ENCODE data around the gene NDRG2.
A peak's percentile ranks its signal among the peaks of the same experiment; 100 is the strongest.
"Not testable (repeated sequence)": the region's sequence is repeated elsewhere in the genome, so short reads cannot be mapped to it uniquely, and the experiment has no call there.

NDRG2 gene

GRCh38 chr14:21014761-21015190 is 10.1 kb downstream of the NDRG2 start:
- DNase-seq (ENCODE audit: low read depth in 1 of 2, low spot score in 1 of 2): peak; percentile 64 to 69

DNA sequence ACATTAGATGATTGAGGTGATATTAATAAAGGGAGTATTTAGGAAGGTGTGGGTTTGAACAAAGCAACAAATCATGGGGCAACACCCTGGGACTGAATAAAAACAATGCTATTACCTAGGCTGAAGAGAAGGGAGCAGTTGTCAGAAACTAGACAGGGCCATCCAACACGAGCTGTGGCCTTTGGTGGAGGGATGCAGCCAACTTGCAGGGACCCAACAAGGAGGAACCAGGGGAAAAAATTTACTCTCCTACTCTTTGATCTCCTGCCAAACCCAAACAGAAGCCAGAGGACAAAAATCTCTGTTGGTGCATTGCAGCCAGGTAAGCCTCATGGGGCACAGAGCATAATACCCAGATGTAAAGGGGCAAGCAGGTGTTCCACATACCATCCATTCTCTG is 13.7 kb downstream of the NDRG2 start:
- DNase-seq (ENCODE audit: low read depth in 1 of 2, low spot score in 1 of 2): no peak

DNA sequence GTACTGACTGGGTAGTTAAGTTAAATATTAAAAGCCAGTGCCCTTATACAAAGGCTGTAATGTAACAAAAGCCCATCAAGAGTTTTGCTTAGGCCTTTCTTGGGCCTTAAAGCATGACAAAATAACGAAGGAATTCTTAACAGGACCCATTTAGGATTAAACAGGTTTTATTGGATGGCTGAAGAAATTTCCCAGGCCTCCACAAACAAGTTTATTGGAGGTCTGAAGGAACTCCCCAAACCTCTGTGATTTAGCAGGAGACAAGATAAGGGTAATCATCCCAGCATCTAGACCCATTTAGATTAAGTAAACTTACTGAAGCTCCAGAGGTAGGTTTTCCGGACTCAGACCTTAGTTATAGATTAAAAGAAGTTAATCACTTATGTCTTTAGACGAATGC is 15.1 kb downstream of the NDRG2 start:
- not testable (repeated sequence) for DNase-seq (ENCODE audit: low read depth in 1 of 2, low spot score in 1 of 2)

GRCh38 chr14:21003788-21004346 is 21.0 kb downstream of the NDRG2 start:
- DNase-seq (ENCODE audit: low read depth in 1 of 2, low spot score in 1 of 2): no peak

GRCh38 chr14:21001218-21001617 is 23.6 kb downstream of the NDRG2 start:
- no peak for DNase-seq (ENCODE audit: low read depth in 1 of 2, low spot score in 1 of 2)

- no peak for DNase-seq (ENCODE audit: low read depth in 1 of 2, low spot score in 1 of 2)
Observed at GRCh38 chr14:20999591-20999990, 25.3 kb downstream of the NDRG2 start.

- no peak for DNase-seq (ENCODE audit: low read depth in 1 of 2, low spot score in 1 of 2)
Observed at GRCh38 chr14:20998674-20999366, 26.0 kb downstream of the NDRG2 start, which contains the start of gene SLC39A2. Gene SLC39A2 (plus strand): TSS chr14:20999293. CDS start chr14:20999447, 154 bp downstream.

DNA sequence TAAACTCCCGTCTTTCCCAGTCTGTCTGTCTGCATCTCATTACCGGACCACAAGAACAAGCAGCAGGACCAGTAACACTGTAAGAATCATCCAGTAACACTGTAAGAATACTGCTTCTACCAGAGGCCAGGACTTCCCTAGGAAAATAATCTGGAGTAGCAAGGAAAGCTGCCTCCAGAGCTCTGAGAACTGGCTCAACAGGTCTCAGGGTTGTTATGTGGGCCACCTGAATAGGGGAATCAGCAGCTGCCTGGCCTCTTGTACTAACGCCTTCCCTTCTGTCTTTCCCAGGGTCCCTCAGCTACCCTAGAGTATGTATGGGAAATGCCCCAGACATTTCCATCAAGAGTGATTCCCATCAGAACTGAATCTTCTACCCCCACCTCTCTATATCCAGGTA is 26.7 kb downstream of the NDRG2 start:
- DNase-seq (ENCODE audit: low read depth in 1 of 2, low spot score in 1 of 2): no peak

GRCh38 chr14:20997564-20997963 is 27.3 kb downstream of the NDRG2 start:
- no peak for DNase-seq (ENCODE audit: low read depth in 1 of 2, low spot score in 1 of 2)

DNA sequence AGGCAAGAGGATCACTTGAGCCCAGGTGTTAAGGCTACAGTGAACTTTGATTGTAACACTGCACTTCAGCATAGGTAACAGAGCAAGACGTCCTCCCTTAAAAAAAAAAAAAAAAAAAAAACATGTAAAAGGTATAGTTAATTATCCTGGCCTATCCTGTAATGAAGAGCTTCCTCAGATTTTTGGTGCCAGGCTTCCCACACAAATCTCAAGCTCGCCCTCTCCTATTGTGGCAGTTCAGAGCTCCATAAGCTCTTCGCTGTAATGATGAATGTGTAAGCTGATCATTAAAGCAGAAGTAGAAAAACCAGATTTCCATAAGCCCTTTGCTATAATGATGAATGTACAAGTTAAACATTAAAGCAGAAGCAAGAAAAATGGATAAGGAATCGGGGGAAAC is 27.7 kb downstream of the NDRG2 start:
- no peak for DNase-seq (ENCODE audit: low read depth in 1 of 2, low spot score in 1 of 2)

- DNase-seq (ENCODE audit: low read depth in 1 of 2, low spot score in 1 of 2): no peak
Observed at GRCh38 chr14:20996521-20996920, 28.3 kb downstream of the NDRG2 start.

DNA sequence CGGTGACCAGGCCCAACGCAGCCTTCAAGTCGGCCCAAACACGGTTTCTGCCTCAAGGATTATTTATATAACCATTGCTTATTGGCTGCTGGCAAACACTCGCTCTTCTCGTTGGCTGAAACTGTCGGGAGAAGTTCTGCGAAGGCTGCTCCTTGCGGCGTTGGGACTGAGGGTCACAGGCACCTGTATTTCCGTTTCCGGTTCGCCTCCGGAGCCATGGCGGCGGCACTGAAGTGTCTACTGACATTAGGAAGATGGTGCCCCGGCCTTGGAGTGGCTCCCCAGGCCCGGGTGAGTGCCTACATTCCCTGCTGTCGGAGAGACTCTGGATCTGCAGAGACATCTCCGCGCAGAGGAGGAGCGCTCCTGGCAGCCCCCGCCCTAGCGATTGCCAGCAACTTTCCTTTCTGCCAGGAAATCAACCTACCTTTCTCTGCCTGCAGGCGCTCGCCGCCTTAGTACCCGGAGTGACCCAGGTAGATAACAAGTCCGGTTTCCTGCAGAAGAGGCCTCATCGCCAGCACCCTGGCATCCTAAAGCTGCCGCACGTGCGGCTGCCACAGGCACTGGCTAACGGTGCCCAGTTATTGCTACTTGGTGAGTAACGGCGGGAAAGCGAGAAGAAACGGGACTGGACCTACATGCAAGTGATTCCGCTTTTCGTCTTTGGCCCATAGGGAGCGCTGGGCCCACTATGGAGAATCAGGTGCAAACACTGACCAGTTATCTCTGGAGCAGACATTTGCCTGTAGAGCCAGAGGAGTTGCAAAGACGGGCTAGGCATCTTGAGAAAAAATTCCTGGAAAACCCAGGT is 34.9 kb downstream of the NDRG2 start, which contains the start of gene METTL17:
Gene METTL17 (plus strand): TSS at position 194 of the 814 bp plus-strand sequence. CDS start 23 bp downstream, at position 217.
- peak; percentile 66 to 77 for DNase-seq (ENCODE audit: low read depth in 1 of 2, low spot score in 1 of 2)

- DNase-seq (ENCODE audit: low read depth in 1 of 2, low spot score in 1 of 2): no peak
Observed at GRCh38 chr14:20989471-20989786, 35.4 kb downstream of the NDRG2 start.

- no peak for DNase-seq (ENCODE audit: low read depth in 1 of 2, low spot score in 1 of 2)
Observed at GRCh38 chr14:20988717-20989470, 36.0 kb downstream of the NDRG2 start.

DNA sequence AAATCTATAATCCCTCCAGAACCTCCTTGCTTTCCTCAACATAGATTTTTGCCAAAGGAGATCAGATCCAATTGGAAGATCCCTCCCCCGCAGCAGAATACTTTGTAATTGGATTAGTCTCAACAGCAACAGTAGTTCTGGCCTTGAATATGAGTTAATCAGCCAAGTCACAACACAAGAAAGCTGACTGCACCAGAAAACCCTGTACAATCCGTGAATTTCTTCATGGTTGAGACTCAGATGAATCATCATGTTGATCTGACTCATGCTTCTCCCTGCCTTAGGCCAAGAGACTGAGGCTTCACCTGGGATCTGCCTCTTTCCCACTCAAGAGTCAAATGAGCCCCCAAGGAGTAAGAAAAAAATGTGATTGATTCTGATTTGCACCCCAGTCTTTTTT is 38.0 kb downstream of the NDRG2 start:
- DNase-seq (ENCODE audit: low read depth in 1 of 2, low spot score in 1 of 2): no peak

GRCh38 chr14:20985650-20986049 is 39.2 kb downstream of the NDRG2 start:
- not testable (repeated sequence) for DNase-seq (ENCODE audit: low read depth in 1 of 2, low spot score in 1 of 2)

DNA sequence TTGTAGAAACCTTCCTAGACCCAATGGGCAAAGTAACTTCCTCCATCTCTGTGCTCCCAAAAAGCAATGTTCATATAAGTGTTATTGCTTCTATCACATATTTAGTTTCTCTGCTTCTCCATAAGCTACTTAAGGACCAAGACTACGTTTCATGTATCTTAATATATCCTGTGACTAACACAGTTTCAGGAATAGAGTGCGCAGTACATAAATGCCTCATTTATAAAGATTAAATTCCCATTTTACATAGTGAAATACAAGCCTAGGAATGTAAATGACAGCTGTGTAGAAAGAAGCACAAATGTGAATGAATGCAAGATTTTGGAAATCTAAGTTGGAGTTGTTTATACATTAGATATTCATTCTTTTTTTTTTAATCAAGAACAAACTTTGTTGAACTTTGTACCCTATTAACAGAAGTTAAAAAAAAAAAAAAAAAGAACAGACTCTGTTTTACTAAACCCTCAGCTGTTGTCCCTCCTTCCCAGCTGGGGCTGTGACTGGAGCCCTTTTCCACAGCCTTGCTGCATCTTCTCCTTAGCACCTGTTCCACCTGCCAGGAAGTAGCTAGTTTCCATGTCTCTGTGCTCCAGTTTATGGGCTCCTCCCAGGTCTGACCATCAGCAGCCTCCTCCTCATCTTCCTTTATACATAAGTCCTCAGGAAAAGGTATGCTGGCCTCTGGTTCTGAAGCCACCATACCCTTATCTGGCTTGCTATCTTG is 42.1 kb downstream of the NDRG2 start:
- DNase-seq (ENCODE audit: low read depth in 1 of 2, low spot score in 1 of 2): no peak

DNA sequence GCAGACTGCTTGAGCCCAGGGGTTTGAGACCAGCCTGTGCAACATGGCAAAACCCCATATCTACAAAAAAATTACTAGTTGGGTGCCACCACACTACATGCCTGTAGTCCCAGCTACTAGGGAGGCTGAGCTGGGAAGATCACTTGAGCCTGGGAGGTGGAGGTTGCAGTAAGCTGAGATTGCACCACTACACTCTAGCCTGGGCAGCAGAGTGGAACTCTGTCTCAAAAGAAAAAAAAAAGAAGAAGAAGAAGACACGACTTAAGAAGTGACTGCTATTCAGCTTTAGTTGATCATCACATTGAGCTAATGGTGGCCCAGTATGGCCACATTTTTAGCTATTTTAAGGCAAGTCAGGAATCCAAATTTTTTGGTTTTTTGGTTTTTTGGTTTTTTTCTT is 44.0 kb downstream of the NDRG2 start:
- DNase-seq (ENCODE audit: low read depth in 1 of 2, low spot score in 1 of 2): no peak

- no peak for DNase-seq (ENCODE audit: low read depth in 1 of 2, low spot score in 1 of 2)
Observed at GRCh38 chr14:20978687-20979086, 46.2 kb downstream of the NDRG2 start.

- DNase-seq (ENCODE audit: low read depth in 1 of 2, low spot score in 1 of 2): no peak
Observed at GRCh38 chr14:20976291-20976690, 48.6 kb downstream of the NDRG2 start.

- DNase-seq (ENCODE audit: low read depth in 1 of 2, low spot score in 1 of 2): no peak
Observed at GRCh38 chr14:20973501-20973900, 51.4 kb downstream of the NDRG2 start.
